Stimulated activated CD8-positive, alpha-beta memory T cell treated with anti-CD3 and anti-CD28 coated beads, Interleukin-7, amount 100 ng/mL, for 1 hour (primary cell): ENCODE measurements around the gene TMEM72.

ENCODE experiments used
- DNase-seq, 2 donors: peaks; one replicate each; pipeline ENCODE4 v3.0.0-alpha.2; 2020; ENCODE audit warnings: low read depth in 2 of 2

The TMEM72 gene

GRCh38 chr10:44889834-44890233 lies 21.3 kb upstream of the TMEM72 start:
- DNase-seq = no peak

GRCh38 chr10:44890696-44891563 lies 20.2 kb upstream of the TMEM72 start:
- no peak for DNase-seq

- no peak for DNase-seq
These were observed 19.4 kb upstream of the TMEM72 start for GRCh38 chr10:44891721-44892120.

GRCh38 chr10:44893604-44894468 lies 17.3 kb upstream of the TMEM72 start:
- no peak for DNase-seq

- no peak for DNase-seq
These were observed 16.4 kb upstream of the TMEM72 start for GRCh38 chr10:44894691-44895090.

- no peak for DNase-seq
These were observed 15.9 kb upstream of the TMEM72 start for GRCh38 chr10:44895280-44895679.

- no peak for DNase-seq
These were observed 14.1 kb upstream of the TMEM72 start for GRCh38 chr10:44897049-44897448.

- no peak for DNase-seq
These were observed 12.5 kb upstream of the TMEM72 start for GRCh38 chr10:44898665-44899064.

GRCh38 chr10:44899450-44900080 lies 11.6 kb upstream of the TMEM72 start:
- DNase-seq = no peak

GRCh38 chr10:44902941-44903545 lies 8.1 kb upstream of the TMEM72 start:
- no peak for DNase-seq

GRCh38 chr10:44906486-44906885 lies 4.7 kb upstream of the TMEM72 start:
- DNase-seq = no peak

GRCh38 chr10:44907556-44907955 lies 3.6 kb upstream of the TMEM72 start:
- no peak for DNase-seq

GRCh38 chr10:44908066-44908749 lies 2.9 kb upstream of the TMEM72 start:
- DNase-seq = no peak

- DNase-seq = no peak
These were observed 2.1 kb upstream of the TMEM72 start for GRCh38 chr10:44908936-44909630.

- no peak for DNase-seq
These were observed 1.2 kb upstream of the TMEM72 start for GRCh38 chr10:44909910-44910309.

- DNase-seq = no peak
These were observed 535 bp upstream of the TMEM72 start for GRCh38 chr10:44910602-44911001.

- no peak for DNase-seq
These were observed 814 bp downstream of the TMEM72 start for GRCh38 chr10:44911951-44912350.

- no peak for DNase-seq
These were observed 2.4 kb downstream of the TMEM72 start for GRCh38 chr10:44913350-44914081.

GRCh38 chr10:44914891-44915290 lies 3.8 kb downstream of the TMEM72 start:
- no peak for DNase-seq

GRCh38 chr10:44916429-44916828 lies 5.3 kb downstream of the TMEM72 start:
- no peak for DNase-seq
